Tibial artery (tissue), 4 donors: ENCODE results near the gene NPC1L1.
A peak's percentile ranks its signal among the peaks of the same experiment; 100 is the strongest.

Experiments used
- DNase-seq, 2 donors: peaks; one replicate each; pipeline ENCODE4 v3.0.0-alpha.2; 2019
- H3K27ac ChIP-seq, 2 donors: fragments of 200-600 bp; sonication (generic) in 1 of 2; 1 replicate in 1 of 2; 2 replicates in 1 of 2; pipeline ENCODE4 v1.5.1; 2018 to 2019; ENCODE audit warnings: mild to moderate bottlenecking in 1 of 2
- H3K27me3 ChIP-seq, 2 donors: fragments of 200-600 bp; sonication (generic) in 1 of 2; one replicate each; pipeline versions ENCODE4 v1.5.1 to v1.6.0; 2016 to 2019
- H3K36me3 ChIP-seq, 3 donors: fragments of 200-600 bp; sonication (generic) in 2 of 3; one replicate each; pipeline ENCODE4 v1.5.1; 2016 to 2019; ENCODE audit warnings: mild to moderate bottlenecking in 2 of 3
- H3K4me1 ChIP-seq, 4 donors: fragments of 200-600 bp; sonication (generic) in 2 of 4; 1 replicate in 3 of 4; 2 replicates in 1 of 4; pipeline ENCODE4 v1.5.1; 2016 to 2019
- H3K4me3 ChIP-seq, 2 donors: fragments of 200-600 bp; sonication (generic) in 1 of 2; 1 replicate in 1 of 2; 2 replicates in 1 of 2; pipeline ENCODE4 v1.5.1; 2018 to 2019; ENCODE audit warnings: mild to moderate bottlenecking in 2 of 2
- H3K9me3 ChIP-seq, 3 donors: fragments of 200-600 bp; sonication (generic) in 1 of 3; one replicate each; pipeline ENCODE4 v1.5.1; 2016 to 2019
- CTCF ChIP-seq, 2 experiments: fragments of 200-600 bp in 1 of 2; fragments of 450-650 bp in 1 of 2; IDR thresholded peaks; one replicate each; pipeline ENCODE4 v1.5.1; 2017 to 2019; ENCODE audit warnings: antibody characterized with exemption in 2 of 2, mild to moderate bottlenecking in 1 of 2, moderate library complexity in 1 of 2
- intact Hi-C: fragments of 100-400 bp; cut with DNase I; formaldehyde crosslinking; loops from one replicate; pipeline ENCODE4 v1.15.0; 2023; ENCODE audit warnings: low total_unique reads

Gene NPC1L1

GRCh38 chr7:44573464-44574286 lies 32.5 kb upstream of the NPC1L1 start, which contains the start of gene DDX56:
Gene DDX56 (minus strand): TSS chr7:44573908. CDS start chr7:44573895, 13 bp downstream.
- H3K9me3 ChIP-seq = no peaks in the 10 kb centered on the region
- H3K27me3 ChIP-seq = no peaks in the 10 kb centered on the region
- H3K36me3 ChIP-seq = peaks cover 37 to 65% (median 53%) of the 10 kb centered on the region in 3 donors
- intact Hi-C loops = no loop called here
- peak within 1 kb of the TSS; percentile 94 for H3K27ac ChIP-seq
- DNase-seq = peak; percentile 94 to 96
- TF ChIP-seq CTCF (IDR thresholded peaks at IDR 0.05) = no peak
- peak within 1 kb of the TSS; percentile 79 to 99 for H3K4me3 ChIP-seq
- H3K4me1 ChIP-seq = peaks cover 0 to 26% (median 22%) of the 10 kb centered on the region in 4 donors

GRCh38 chr7:44572771-44573170 lies 31.6 kb upstream of the NPC1L1 start:
- H3K4me3 ChIP-seq = peak overlapping the region; percentile 79 to 99
- H3K36me3 ChIP-seq = peaks cover 47 to 66% (median 56%) of the 10 kb centered on the region in 3 donors
- DNase-seq = peak in 1 of 2 donors; percentile 38
- no peaks in the 10 kb centered on the region for H3K27me3 ChIP-seq
- intact Hi-C loops = no loop called here
- no peaks in the 10 kb centered on the region for H3K9me3 ChIP-seq
- no peak for TF ChIP-seq CTCF (IDR thresholded peaks at IDR 0.05)
- H3K27ac ChIP-seq = peak overlapping the region in 1 of 2 donors; percentile 94
- peaks cover 0 to 26% (median 22%) of the 10 kb centered on the region in 4 donors for H3K4me1 ChIP-seq

- intact Hi-C loops = loop anchor here (5.0 to 10.0 kb wide), 3 partner anchors 75 to 548 kb away; partner anchors contain the start of gene NUDCD3
- DNase-seq = peak in 1 of 2 donors; percentile 43
- H3K36me3 ChIP-seq = peaks cover 59 to 79% (median 76%) of the 10 kb centered on the region in 3 donors
- no peak overlapping the region for H3K4me3 ChIP-seq
- no peak for TF ChIP-seq CTCF (IDR thresholded peaks at IDR 0.05)
- H3K27ac ChIP-seq = no peak overlapping the region
- H3K4me1 ChIP-seq = peaks cover 0 to 24% (median 20%) of the 10 kb centered on the region in 4 donors
- H3K9me3 ChIP-seq = no peaks in the 10 kb centered on the region
- H3K27me3 ChIP-seq = no peaks in the 10 kb centered on the region
These were observed 28.8 kb upstream of the NPC1L1 start for GRCh38 chr7:44569959-44570358.

- H3K9me3 ChIP-seq = no peaks in the 10 kb centered on the region
- no peak overlapping the region for H3K4me3 ChIP-seq
- no peak overlapping the region for H3K27ac ChIP-seq
- peaks cover 0 to 16% (median 11%) of the 10 kb centered on the region in 4 donors for H3K4me1 ChIP-seq
- peak in 1 of 2 donors; percentile 59 for DNase-seq
- peaks cover 59 to 89% (median 86%) of the 10 kb centered on the region in 3 donors for H3K36me3 ChIP-seq
- intact Hi-C loops = loop anchor here (5.0 to 10.0 kb wide), 3 partner anchors 74 to 547 kb away; partner anchors contain the start of gene NUDCD3
- H3K27me3 ChIP-seq = no peaks in the 10 kb centered on the region
- TF ChIP-seq CTCF (IDR thresholded peaks at IDR 0.05) = no peak
These were observed 27.8 kb upstream of the NPC1L1 start for GRCh38 chr7:44568771-44569560.

GRCh38 chr7:44567884-44568283 lies 26.8 kb upstream of the NPC1L1 start:
- peak in 1 of 2 donors; percentile 48 for DNase-seq
- H3K4me3 ChIP-seq = no peak overlapping the region
- no peaks in the 10 kb centered on the region for H3K9me3 ChIP-seq
- intact Hi-C loops = loop anchor here (5.0 to 10.0 kb wide), 3 partner anchors 73 to 546 kb away; partner anchors contain the start of gene NUDCD3
- H3K4me1 ChIP-seq = peaks cover 0 to 11% (median 6%) of the 10 kb centered on the region in 4 donors
- H3K27ac ChIP-seq = no peak overlapping the region
- no peaks in the 10 kb centered on the region for H3K27me3 ChIP-seq
- no peak for TF ChIP-seq CTCF (IDR thresholded peaks at IDR 0.05)
- peaks cover 64 to 97% (median 90%) of the 10 kb centered on the region in 3 donors for H3K36me3 ChIP-seq
